AG08395 (cell line): ENCODE data around the gene TGFBI.

Experiments
- DNase-seq: peaks from one replicate; pipeline ENCODE4 v3.0.0; 2012; ENCODE audit warnings: mixed read lengths, low spot score

The TGFBI gene

GRCh38 chr5:136028782-136029742 lies at the start of gene TGFBI:
Gene TGFBI (plus strand): TSS chr5:136028988. CDS start chr5:136029056, 68 bp downstream.
- peak; percentile 78 for DNase-seq

- DNase-seq = no peak
Measured at GRCh38 chr5:135978993-135979392, 49.8 kb upstream of the TGFBI start.

GRCh38 chr5:135979510-135979909 lies 49.3 kb upstream of the TGFBI start:
- DNase-seq = peak; percentile 63

GRCh38 chr5:135980620-135981019 lies 48.2 kb upstream of the TGFBI start:
- no peak for DNase-seq

GRCh38 chr5:135985951-135986350 lies 42.8 kb upstream of the TGFBI start:
- DNase-seq = no peak

GRCh38 chr5:135986401-135986800 lies 42.4 kb upstream of the TGFBI start:
- DNase-seq = no peak

- no peak for DNase-seq
Measured at GRCh38 chr5:135986891-135987401, 41.8 kb upstream of the TGFBI start.

GRCh38 chr5:135988546-135988945 lies 40.2 kb upstream of the TGFBI start:
- no peak for DNase-seq

GRCh38 chr5:135989686-135990085 lies 39.1 kb upstream of the TGFBI start:
- DNase-seq = no peak

- no peak for DNase-seq
Measured at GRCh38 chr5:135990528-135991255, 38.1 kb upstream of the TGFBI start.

GRCh38 chr5:135991429-135991828 lies 37.4 kb upstream of the TGFBI start:
- no peak for DNase-seq

GRCh38 chr5:135993335-135993879 lies 35.4 kb upstream of the TGFBI start:
- DNase-seq = no peak

GRCh38 chr5:135993880-135994636 lies 34.7 kb upstream of the TGFBI start:
- DNase-seq = peak; percentile 57

GRCh38 chr5:135995976-135996375 lies 32.8 kb upstream of the TGFBI start:
- no peak for DNase-seq

GRCh38 chr5:135996611-135997010 lies 32.2 kb upstream of the TGFBI start:
- peak; percentile 71 for DNase-seq

GRCh38 chr5:135997673-135998335 lies 31.0 kb upstream of the TGFBI start:
- DNase-seq = no peak

- no peak for DNase-seq
Measured at GRCh38 chr5:135998889-135999288, 29.9 kb upstream of the TGFBI start.

GRCh38 chr5:135999406-136000139 lies 29.2 kb upstream of the TGFBI start:
- DNase-seq = no peak

GRCh38 chr5:136000147-136000546 lies 28.6 kb upstream of the TGFBI start:
- DNase-seq = no peak

- DNase-seq = no peak
Measured at GRCh38 chr5:136000932-136001331, 27.9 kb upstream of the TGFBI start.
